GM19238 (cell line): ENCODE measurements around the gene ZYG11B.
"Not testable (repeated sequence)": the region's sequence is repeated elsewhere in the genome, so short reads cannot be mapped to it uniquely, and the experiment has no call there.

Source experiments
- DNase-seq: peaks from one replicate; pipeline ENCODE4 v3.0.0; 2011; ENCODE audit warnings: low spot score; ENCODE audit not compliant: insufficient read length

Gene ZYG11B

GRCh38 chr1:52842643-52843310 is 116.5 kb downstream of the ZYG11B start, which contains the start of gene ZYG11A:
Gene ZYG11A, plus strand, starts transcription at chr1:52842760. Its CDS starts 124 bp downstream, at chr1:52842884.
- DNase-seq = peak; percentile 69

- DNase-seq = not testable (repeated sequence)
Measured at GRCh38 chr1:52845119-52845518, 118.9 kb downstream of the ZYG11B start.

GRCh38 chr1:52848423-52848822 is 122.2 kb downstream of the ZYG11B start:
- no peak for DNase-seq

GRCh38 chr1:52850951-52851350 is 124.7 kb downstream of the ZYG11B start:
- DNase-seq = no peak

- no peak for DNase-seq
Measured at GRCh38 chr1:52852854-52853253, 126.6 kb downstream of the ZYG11B start.

GRCh38 chr1:52855584-52855983 is 129.3 kb downstream of the ZYG11B start:
- no peak for DNase-seq

GRCh38 chr1:52856026-52856425 is 129.8 kb downstream of the ZYG11B start:
- no peak for DNase-seq

- DNase-seq = no peak
Measured at GRCh38 chr1:52857443-52857842, 131.2 kb downstream of the ZYG11B start.

GRCh38 chr1:52862666-52863458 is 136.6 kb downstream of the ZYG11B start:
- DNase-seq = no peak

- peak; percentile 37 for DNase-seq
Measured at GRCh38 chr1:52867087-52867863, 141.0 kb downstream of the ZYG11B start.

- not testable (repeated sequence) for DNase-seq
Measured at GRCh38 chr1:52869727-52870126, 143.5 kb downstream of the ZYG11B start.

- DNase-seq = no peak
Measured at GRCh38 chr1:52876843-52877242, 150.6 kb downstream of the ZYG11B start.
